Measurements from ENCODE around the gene MYO6. TPM values are rescaled to one million over a fixed set of nuclear protein-coding genes. Genes with fewer than 3 reads are reported as not detected.

The MYO6 gene
- total and polyA plus RNA-seq, 2 of the 8 experiments (the other 6 are each of a cell fraction or from before 2014, with no cell fraction given): 8.3 to 21.9 TPM

DNA sequence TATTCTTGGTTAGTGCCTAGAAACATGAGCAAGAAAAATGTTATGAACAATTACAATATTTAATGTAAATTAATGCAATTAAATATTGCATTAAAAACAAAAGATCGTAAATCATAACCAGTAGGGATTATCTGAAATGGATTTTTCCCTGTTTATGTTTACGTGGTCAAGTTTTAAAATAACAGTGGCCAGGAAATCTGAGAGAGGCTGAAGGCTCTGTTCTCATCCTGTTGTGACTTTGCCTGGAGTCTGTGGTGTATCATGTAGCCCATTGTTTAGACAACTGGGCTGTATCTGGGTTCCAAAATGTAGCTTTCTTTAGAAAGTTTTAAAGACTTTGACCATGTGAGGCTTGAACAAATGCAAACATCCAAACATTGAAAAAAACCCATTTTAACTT lies 2.4 kb downstream of the MYO6 start (continued):
- no peak for TF ChIP-seq NANOG (IDR thresholded peaks at IDR 0.05; ENCODE audit: insufficient read depth, low read depth, low read length, poor library complexity, severe bottlenecking)
- TF ChIP-seq SUZ12 (IDR thresholded peaks at IDR 0.05; ENCODE audit: low read length): no peak
- no peak for TF ChIP-seq EZH2 (IDR thresholded peaks at IDR 0.05; ENCODE audit: low read depth, low read length, severe bottlenecking)
- TF ChIP-seq EP300 (IDR thresholded peaks at IDR 0.05; ENCODE audit: borderline replicate concordance in 1 of 2, low read depth in 2 of 2, low read length in 2 of 2): no peak
- no peak for TF ChIP-seq KDM1A (IDR thresholded peaks at IDR 0.05; ENCODE audit: borderline replicate concordance, low read length)
- TF ChIP-seq MAFK (IDR thresholded peaks at IDR 0.05; ENCODE audit: low read depth, low read length): no peak

All from H1 (cell line).